RWPE2 (cell line): ENCODE data around the gene PIP4K2A.
A peak's percentile ranks its signal among the peaks of the same experiment; 100 is the strongest.

ENCODE experiments used
- ATAC-seq: fragments of 200-7000 bp; cut with Tn5 transposase; 3 replicates; pipeline ENCODE4 v1.9.1; 2021; ENCODE audit warnings: low read depth
- DNase-seq: peaks from one replicate; pipeline ENCODE4 v3.0.0-alpha.2; 2020; ENCODE audit warnings: low spot score
- H3K27ac ChIP-seq: fragments of 450-650 bp; 2 replicates; pipeline ENCODE4 v1.5.1; 2017; ENCODE audit warnings: mild to moderate bottlenecking; ENCODE audit not compliant: poor library complexity, severe bottlenecking
- H3K27me3 ChIP-seq: fragments of 250-450 bp; sonication (Bioruptor Pico); 2 replicates; pipeline ENCODE4 v1.5.1; 2021; ENCODE audit warnings: mild to moderate bottlenecking, moderate library complexity; ENCODE audit not compliant: insufficient read depth, poor library complexity, severe bottlenecking
- H3K36me3 ChIP-seq: fragments of 250-450 bp; sonication (Bioruptor Pico); 2 replicates; pipeline ENCODE4 v1.5.1; 2020; ENCODE audit warnings: low read depth, mild to moderate bottlenecking, moderate library complexity
- H3K4me1 ChIP-seq: fragments of 250-450 bp; sonication (Bioruptor Pico); 2 replicates; pipeline ENCODE4 v1.5.1; 2021; ENCODE audit warnings: mild to moderate bottlenecking, moderate library complexity; ENCODE audit not compliant: insufficient read depth, poor library complexity, severe bottlenecking
- H3K4me3 ChIP-seq: fragments of 250-450 bp; sonication (Bioruptor Pico); 2 replicates; pipeline ENCODE4 v1.5.1; 2021; ENCODE audit warnings: mild to moderate bottlenecking, moderate library complexity; ENCODE audit not compliant: severe bottlenecking
- H3K9me3 ChIP-seq: fragments of 250-450 bp; sonication (Bioruptor Pico); 2 replicates; pipeline ENCODE4 v1.5.1; 2021; ENCODE audit warnings: mild to moderate bottlenecking, moderate library complexity; ENCODE audit not compliant: severe bottlenecking
- TF ChIP-seq, protein P1 (sequence below): fragments of 450-650 bp; IDR thresholded peaks from one replicate; pipeline ENCODE4 v1.5.1; 2017; ENCODE audit warnings: mild to moderate bottlenecking, moderate library complexity; ENCODE audit not compliant: poor library complexity, severe bottlenecking

PIP4K2A gene

GRCh38 chr10:22505911-22506685 lies 208.3 kb downstream of the PIP4K2A start:
- Histone ChIP-seq H3K4me3 (no peak overlapping the region), H3K27me3 (no peaks in the 10 kb centered on the region), H3K36me3 (no peaks in the 10 kb centered on the region), H3K9me3 (no peaks in the 10 kb centered on the region), H3K4me1 (no peaks in the 10 kb centered on the region), H3K27ac (no peak overlapping the region)
- peak; percentile 35; the same call in 1 of the 3 replicates for ATAC-seq
- no peak for DNase-seq
- TF ChIP-seq, protein P1, sequence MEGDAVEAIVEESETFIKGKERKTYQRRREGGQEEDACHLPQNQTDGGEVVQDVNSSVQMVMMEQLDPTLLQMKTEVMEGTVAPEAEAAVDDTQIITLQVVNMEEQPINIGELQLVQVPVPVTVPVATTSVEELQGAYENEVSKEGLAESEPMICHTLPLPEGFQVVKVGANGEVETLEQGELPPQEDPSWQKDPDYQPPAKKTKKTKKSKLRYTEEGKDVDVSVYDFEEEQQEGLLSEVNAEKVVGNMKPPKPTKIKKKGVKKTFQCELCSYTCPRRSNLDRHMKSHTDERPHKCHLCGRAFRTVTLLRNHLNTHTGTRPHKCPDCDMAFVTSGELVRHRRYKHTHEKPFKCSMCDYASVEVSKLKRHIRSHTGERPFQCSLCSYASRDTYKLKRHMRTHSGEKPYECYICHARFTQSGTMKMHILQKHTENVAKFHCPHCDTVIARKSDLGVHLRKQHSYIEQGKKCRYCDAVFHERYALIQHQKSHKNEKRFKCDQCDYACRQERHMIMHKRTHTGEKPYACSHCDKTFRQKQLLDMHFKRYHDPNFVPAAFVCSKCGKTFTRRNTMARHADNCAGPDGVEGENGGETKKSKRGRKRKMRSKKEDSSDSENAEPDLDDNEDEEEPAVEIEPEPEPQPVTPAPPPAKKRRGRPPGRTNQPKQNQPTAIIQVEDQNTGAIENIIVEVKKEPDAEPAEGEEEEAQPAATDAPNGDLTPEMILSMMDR = no peak

DNA sequence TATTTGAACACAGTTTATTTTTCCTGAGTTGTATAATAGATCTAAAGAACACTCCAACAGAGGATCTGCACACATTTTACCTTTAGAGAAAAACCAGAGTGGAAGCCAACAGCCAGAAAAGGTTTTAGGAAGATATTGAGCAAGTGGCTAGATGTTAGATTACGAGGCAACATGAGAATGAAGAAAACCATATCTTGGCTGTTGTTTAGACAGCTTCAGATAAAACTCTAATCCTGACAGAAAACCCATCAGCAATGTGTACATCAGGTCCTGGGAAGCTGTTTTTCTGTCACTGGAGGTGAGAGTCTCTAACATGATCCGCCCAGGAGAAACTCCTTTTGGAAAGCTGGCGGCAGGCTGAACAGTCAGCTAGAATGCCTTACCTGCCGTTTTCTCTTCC lies 209.6 kb downstream of the PIP4K2A start:
- no peak for ATAC-seq
- TF ChIP-seq, protein P1 = no peak
- H3K4me3 ChIP-seq = no peak overlapping the region
- no peak for DNase-seq
- no peaks in the 10 kb centered on the region for H3K4me1 ChIP-seq
- H3K36me3 ChIP-seq = no peaks in the 10 kb centered on the region
- H3K9me3 ChIP-seq = no peaks in the 10 kb centered on the region
- no peaks in the 10 kb centered on the region for H3K27me3 ChIP-seq
- H3K27ac ChIP-seq = no peak overlapping the region

GRCh38 chr10:22503315-22504088 lies 210.9 kb downstream of the PIP4K2A start:
- no peaks in the 10 kb centered on the region for H3K9me3 ChIP-seq
- no peak overlapping the region for H3K27ac ChIP-seq
- no peaks in the 10 kb centered on the region for H3K4me1 ChIP-seq
- H3K27me3 ChIP-seq = no peaks in the 10 kb centered on the region
- no peak for DNase-seq
- H3K36me3 ChIP-seq = no peaks in the 10 kb centered on the region
- H3K4me3 ChIP-seq = no peak overlapping the region
- ATAC-seq = no peak
- TF ChIP-seq, protein P1 = no peak

- no peak for ATAC-seq
Observed at GRCh38 chr10:22501863-22502262, 212.5 kb downstream of the PIP4K2A start.

More at GRCh38 chr10:22501863-22502262, 212.5 kb downstream of the PIP4K2A start:
- Histone ChIP-seq H3K9me3 (no peaks in the 10 kb centered on the region), H3K27me3 (no peaks in the 10 kb centered on the region), H3K4me3 (no peak overlapping the region), H3K4me1 (no peaks in the 10 kb centered on the region), H3K36me3 (no peaks in the 10 kb centered on the region), H3K27ac (no peak overlapping the region)
- TF ChIP-seq, protein P1 = no peak
- no peak for DNase-seq
